Skin of body (tissue), 2 donors: ENCODE results near the gene BMPR1B. TPM values are rescaled to one million over a fixed set of nuclear protein-coding genes. Genes with fewer than 3 reads are reported as not detected.
"Not testable (repeated sequence)": the region's sequence is repeated elsewhere in the genome, so short reads cannot be mapped to it uniquely, and the experiment has no call there.

Source experiments
- DNase-seq: peaks from one replicate; lab custom pipeline; 2025; lab: John Stamatoyannopoulos, UW
- total RNA-seq: library from RNA; depleted of rRNA; stranded (reverse); fragments of >200 nt; gene quantifications from one replicate; pipeline ENCODE4 v1.2.3, GENCODE V29; 2014

The BMPR1B gene
- total RNA-seq, 1 donor from 2014 or later, result 4.5 TPM

DNA sequence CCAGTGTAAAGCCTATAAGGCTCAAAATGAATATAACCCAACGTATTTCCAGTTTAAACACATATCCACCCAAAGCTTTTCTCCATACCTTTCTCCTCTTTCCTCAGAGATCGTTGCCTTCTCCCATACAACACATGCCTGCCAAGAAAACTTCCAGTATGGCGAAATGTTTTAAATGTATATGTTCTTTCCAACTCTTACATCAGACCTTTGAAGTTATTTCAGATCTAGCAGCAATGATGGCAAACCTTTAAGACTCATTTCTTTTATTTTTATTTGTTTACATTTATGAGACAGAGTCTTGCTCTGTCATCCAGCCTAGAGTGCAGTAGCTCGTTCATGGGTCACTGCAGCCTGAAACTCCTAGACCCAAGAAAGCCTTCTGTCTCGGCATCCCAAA, 265.4 kb downstream of the BMPR1B start:
- no peak for DNase-seq

DNA sequence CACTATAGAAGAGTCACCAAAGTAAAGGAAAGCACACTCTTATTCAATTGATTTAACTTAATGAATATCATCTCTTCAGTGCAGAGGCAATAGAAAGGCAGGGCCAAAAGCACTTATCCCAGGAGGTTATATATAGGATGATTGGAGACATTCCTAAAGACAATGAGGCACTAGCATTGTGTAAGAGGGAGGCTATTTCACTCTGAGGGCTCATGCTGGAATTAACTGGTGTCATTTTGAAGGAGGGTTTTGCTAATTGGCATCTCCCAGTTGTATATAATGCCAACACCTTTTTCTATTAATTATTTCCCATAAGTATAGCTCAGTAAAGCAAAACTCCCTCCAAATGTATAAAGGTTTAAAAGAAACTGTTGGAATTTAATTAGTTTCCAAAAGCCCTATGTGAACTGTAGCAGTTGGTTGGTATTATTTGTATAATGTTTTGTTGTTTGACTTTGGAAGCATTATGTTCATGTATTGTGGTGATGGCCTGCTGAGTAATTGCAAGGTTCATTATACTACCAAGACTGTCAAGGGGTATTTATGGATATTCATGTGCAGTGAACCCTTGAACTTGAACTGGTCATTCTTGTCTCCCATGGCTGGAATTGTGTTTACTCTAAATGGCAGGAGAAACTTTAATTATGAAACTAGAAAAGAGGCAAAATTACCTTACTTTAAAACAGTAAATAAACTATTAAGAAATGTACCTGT, 270.3 kb downstream of the BMPR1B start:
- no peak for DNase-seq

DNA sequence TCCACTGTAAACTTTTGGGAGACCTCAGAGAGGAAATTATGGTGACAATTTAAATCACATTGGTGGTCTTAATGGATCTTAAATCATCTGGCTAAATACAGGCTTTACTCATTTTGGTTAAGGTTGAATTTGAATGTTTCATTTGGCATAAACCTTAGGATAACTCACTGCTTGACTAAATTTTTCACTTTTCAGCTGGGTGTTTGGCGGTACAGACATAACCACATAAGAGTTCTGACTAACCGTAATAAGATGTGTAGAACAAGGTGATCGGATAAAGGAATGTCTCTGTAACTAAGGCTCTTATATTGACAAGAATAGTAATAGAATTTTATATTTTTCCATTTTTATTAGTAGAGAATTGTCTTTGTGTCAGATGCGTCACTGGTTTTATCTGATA, 281.0 kb downstream of the BMPR1B start:
- DNase-seq, result no peak

DNA sequence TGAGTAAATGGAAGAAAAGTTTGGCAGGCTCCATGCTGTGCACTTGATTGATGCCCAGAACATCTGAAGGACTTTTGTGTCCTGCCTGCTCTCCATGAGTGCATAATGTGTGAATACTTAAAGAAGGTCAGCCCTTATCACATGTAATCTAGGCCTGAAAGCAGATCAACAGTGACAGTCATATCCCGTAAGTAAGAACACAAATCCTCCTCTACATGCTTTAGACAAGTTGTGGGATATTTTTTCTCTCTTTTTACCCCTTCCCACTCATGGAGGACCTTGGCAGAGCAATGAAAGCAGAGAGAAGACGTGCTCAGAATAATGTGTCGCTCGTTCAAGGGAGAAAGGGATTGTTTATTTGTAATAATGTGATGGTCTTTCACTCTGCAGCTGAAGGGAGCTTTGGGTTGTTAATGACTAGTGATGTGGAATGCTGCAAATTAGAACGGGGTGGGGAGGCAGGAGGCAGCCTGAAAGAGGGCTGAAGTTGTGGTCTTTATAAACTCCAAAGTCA, 286.6 kb downstream of the BMPR1B start:
- DNase-seq, result no peak

DNA sequence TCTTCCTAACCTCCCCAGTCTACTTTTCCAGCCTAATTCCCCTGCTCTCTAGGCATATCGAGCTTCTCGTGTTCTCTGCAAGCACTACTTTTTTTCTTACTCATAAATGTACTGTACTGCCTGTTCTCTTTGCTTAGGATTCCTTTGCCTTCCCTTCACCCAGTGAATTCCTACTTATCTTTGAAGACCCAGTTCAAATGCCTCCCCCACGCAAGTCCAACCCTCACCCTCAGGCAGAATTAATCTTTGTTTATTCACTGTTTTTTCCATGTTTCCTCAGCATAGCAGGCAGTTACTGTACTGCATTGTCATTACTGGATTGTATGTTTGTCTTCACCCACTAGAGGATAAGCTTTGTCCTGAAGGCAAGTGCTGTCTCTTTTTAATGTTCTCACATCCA, 287.7 kb downstream of the BMPR1B start:
- no peak for DNase-seq

DNA sequence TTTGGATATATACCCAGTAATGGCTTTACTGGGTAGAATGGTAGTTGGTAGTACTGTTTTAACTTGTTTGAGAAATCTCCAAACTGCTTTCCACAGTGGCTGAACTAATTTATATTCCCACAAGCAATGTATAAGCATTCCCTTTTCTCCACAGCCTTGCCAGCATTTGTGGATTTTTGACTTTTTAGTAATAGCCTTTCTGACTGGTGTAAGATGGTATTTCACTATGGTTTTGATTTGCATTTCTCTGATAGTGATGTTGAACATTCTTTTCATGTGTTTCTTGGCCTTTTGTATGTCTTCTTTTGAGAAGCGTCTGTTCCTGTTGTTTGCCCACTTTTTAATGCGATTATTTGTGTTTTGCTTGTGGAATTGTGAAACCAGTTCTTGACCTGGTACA, 290.5 kb downstream of the BMPR1B start:
- no peak for DNase-seq

DNA sequence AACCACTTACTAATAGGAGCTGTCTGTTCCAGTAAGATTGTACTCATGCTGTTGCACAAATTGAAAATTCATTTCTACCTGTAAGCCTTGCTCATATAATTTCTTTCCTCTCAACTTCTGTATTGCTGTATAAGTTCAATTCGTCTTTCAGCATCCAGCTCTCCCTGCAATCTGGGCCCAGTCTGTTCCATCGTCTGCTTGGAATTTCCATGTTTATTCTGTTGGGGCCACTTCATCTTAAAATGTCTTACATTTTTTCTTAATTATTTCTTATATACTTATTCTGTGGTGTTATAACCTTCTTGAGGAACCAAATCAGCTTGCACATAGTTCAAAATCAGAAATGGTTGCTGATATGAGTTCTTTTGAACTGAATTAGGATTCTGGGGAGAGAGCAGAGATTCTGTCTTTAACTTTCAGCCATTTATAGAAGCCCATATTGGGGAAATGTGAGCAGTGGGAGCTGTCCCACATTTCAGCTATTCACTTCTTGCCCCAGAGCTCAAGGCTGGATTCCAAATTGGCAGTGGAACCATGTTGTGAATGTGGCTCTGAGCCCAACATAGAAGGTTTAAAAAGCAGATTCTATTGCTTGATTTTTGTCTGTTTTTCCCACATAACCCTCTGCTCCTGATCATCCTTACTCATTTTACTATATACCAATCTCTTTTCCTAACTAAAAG, 291.9 kb downstream of the BMPR1B start:
- DNase-seq, result no peak

DNA sequence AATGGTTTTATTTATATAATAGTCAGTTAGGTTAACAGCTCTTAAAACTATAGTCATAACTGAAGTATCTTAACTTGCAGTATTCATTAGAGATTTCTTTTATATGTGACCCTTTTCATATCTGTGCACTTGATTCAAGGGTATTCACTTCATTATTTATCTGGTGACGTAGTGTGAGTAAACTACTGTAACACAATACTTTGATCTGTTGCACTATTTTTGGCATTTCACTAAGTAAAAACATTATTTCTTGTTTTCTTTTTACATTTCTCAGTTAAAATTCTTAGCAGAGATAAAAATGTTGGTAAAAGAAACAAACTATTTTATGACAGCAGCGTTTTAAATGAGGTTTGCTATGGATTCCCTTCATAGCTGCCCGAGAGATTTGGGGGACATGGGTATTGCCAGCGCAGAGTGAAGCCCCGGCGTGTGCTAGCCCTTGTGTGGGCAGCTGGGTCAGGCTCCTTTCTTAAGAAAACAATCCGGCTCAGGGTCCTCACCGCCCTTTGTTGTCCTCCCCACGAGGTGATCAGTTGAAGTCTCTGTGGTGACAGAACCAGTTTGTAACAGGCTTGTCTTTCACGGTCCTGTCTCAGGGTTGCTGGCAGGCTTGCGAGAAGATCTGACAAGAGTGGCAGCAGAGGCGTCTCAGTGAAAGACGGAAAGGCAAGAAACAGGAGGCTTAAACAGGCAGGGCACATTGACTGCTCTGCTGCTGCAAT, 293.4 kb downstream of the BMPR1B start:
- no peak for DNase-seq

DNA sequence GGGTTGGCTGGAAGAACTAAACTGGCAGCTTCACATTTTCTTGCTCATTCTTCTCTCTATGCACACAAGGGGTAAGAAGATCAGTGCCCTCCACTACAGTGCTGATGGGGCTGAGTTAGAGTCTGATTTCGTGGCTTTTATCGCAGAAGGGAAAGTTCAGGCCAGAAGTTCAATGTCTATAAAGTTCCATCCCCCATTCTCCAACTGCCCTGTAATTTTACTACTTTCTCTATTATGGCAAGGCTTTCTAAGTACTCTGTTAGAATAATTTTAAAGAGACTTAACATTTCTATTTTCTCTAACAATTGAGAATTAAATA, 293.9 kb downstream of the BMPR1B start:
- no peak for DNase-seq

DNA sequence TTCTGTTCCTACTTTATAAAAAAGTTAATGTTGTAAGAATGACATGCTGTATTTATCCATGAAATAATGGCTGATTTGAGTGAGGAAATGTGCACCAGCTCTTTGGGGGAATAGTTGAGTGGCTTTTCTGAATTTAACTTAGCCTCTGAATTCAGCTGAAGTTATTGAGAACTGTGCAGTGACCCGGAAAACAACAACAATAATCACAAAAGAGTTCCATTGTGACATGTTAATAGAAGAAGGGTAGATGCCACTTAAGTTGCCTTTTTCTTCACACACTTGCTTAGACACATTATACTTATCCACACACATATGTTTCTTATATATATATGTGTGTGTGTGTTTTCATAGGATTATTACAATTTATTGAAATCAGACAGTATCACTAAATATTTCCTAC, 301.2 kb downstream of the BMPR1B start:
- no peak for DNase-seq

DNA sequence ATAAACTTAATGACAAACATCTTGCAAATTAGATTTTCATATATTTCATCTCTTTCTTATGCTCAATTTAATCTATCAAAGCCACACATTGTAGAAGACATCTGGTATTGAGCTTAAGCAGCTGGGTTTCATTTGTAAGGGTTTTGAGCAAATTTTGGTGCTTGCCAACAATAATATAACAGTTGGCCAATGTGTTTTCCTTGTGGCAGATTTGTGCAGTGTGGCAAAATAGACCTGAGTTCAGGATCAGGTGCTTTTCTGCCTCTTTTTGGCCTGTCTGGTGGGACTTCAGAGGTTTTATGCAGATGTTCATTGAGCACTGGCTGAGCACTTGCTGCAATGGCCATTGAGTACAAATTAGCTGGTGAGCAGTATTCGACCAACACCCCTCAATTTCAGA, 301.9 kb downstream of the BMPR1B start:
- peak; percentile 31 for DNase-seq

DNA sequence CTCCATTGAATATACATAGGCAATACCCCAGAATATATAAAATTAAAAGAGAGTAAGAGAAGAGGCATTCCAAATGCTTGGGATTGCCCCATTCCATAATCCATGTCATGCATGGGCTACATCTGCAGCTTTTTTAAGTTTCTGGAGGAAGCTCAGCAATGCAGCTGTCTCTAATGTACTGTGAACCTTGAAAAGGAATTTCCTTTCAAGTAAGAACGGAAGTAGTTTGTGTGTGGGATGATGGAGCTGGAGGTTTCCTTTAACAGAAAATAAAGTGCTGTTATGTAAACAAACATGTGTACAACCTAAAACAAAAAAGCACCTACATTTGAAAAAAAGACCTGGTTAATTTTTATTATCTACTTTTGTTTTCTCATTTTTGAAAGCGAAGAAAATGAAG, 303.5 kb downstream of the BMPR1B start:
- DNase-seq, result no peak

DNA sequence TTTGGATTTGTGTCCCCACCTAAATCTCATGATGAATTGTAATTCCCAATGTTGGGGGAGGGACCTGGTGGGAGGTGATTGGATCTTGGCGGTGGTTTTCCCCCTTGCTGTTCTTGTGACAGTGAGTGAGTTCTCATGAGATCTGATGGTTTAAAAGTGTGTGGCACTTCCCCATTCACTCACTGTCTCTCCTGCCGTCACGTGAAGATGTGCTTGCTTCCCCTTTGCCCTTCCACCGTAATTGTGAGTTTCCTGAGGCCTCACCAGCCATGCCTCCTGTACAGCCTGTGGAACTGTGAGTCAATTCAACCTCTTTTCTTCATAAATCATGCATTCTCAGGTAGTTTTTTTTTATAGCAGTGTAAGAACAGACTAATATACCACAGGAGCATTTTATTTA, 304.0 kb downstream of the BMPR1B start:
- not testable (repeated sequence) for DNase-seq

DNA sequence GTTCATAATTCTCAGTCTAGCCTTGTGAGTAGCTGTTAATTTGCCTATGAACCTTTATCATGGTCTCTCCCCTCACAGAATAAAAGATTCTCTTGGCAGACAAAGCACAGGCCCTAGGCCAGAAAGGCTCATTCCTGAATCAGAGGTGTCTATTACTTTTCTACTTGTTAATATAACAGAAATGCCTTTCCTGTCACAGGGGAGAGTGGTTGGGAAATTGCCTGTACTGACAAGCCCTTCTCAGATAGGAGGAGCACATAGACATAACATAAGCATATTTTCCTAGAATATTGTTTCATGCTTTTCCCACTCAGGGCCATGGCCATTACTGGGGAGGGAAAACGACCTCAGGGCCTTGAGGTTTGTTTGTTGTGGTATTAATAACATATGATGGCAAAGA, 308.3 kb downstream of the BMPR1B start:
- DNase-seq, result no peak

DNA sequence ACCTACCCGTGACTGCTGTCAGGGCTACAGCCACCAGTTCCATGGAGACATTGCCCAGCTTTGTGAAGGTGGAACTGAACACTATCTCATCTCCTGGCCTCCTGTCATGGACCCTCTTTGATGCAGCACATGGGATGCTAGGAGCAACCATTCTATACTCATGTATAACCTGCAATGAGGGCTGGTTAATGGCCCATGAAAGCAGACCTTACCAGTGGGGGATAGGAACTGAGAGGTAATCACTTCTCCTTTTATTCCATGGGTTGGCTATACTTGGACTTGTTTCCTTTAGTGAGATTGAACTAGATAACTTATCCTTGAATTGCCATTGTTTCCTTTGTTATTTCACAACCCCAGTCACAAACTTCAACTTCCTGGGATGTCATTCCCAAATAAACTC, 310.6 kb downstream of the BMPR1B start:
- DNase-seq, result no peak

DNA sequence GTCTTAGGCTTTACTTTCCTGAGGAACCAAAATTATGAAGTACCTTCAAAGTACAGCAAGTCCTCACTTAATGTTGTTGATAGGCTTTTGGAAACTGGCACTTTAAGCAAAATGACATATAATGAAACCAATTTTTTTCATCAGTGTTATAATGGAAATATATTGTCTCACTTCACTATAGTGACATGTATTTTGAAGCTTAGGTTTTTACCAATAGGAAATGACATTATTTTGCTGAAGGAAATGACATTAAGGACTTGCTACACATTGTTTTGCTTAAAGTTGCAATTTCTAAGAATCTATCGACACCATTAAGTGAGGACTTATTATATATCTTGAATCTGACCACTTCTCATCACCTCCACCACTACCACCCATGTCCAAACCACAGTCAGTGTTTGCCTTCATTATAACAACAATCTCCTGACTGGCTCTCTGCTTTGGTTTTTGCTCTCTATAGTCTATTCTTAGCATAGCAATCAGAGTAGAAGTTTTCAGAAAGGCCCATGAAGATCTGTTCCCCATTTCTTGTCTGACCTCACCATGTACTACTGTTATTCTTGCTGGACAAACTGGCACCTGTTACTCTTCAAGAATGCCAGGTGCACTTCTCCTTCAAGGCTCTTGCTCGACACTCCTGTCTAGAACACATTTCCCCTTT, 311.2 kb downstream of the BMPR1B start:
- DNase-seq, result no peak

DNA sequence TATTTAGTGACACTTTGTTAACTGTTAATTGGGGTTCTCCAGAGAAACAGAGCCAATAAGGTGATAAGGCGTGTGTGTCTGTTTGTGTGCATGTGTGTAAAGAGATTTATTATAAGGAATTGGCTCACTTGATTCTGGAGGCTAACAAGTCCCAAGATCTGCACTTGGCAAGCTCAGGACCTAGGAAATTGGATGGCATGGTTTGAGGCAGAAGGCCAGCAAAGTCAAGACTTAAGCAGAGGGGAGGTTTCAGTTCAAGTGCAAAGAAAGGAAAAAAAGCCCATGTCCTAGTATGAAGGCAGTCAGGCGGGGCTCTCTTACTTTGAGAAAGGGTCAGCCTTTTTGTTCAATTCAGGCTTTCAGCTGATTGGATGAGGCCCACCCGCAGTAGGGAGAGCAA, 314.1 kb downstream of the BMPR1B start:
- DNase-seq, result no peak

DNA sequence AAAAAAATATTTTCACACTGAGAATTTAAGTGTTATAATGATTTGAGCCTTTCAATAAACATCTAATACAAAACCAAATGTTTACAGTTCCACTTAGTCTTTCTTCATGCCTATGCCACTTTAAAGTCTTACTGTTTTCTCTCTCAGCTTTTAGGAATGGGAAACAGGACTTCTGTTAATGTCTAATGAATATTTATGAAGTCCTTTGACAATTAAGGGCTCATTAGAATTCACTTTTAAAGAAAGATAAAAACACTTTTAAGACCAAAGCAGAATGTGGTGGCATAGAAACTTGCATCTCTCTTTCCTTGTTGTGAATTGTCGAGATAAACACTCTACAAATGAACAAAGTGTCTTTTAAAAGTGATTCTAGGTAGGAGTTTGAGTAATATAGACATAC, 315.9 kb downstream of the BMPR1B start:
- DNase-seq, result no peak

DNA sequence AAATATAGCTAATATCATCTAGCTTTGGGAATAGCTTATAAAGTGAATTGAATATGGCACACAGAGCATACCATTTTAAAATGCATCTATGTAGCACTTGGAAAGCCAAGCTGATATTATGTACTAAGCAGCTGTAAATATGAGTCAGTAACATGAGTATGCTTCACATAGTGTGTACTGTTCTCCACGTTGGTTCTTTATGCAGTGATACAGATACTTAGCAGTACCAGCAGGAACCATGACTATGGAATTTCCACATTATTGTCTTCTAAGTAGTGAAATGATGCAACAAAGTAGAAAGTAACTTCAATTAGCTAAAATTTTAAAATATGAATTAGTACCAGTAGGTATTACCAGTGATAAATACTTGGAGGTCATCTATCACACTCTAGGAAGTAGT, 320.1 kb downstream of the BMPR1B start:
- DNase-seq, result no peak

DNA sequence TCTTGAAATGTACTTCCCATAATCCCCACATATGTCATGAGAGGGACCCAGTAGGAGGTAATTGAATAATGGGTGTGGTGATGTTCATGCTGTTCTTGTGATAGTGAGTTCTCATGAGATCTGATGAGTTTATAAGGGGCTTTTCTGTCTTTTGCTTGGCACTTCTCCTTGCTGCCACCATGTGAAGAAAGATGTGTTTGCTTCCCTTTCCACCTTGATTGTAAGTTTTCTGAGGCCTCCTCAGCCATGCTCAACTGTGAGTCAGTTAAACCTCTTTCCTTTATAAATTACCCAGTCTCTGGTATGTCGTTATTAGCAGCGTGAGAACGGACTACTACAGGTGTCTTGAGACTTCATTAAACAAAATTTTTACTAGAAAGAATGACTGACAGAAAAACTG, 323.2 kb downstream of the BMPR1B start:
- no peak for DNase-seq

DNA sequence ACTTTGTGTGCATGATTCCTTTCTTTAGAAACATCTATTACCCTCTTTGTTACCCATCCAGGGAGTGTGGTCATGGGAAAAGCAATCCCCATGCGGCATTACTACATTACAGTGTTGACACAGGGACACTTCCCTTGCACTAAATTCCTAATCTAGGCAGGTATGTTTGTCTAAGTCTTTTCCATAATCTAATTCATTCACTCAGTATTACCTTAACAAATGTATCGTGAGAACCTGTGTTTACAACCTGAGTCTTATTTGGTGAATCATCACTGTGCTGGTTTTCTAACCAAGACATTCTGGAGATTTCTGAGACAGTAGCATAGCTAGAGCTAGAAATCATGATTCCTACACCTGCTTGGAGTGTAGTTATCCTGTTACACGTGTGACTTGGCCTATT, 326.8 kb downstream of the BMPR1B start:
- DNase-seq, result no peak
